Hepatocyte (in vitro differentiated cells): ENCODE data around the gene RAB28.

ENCODE experiments used
- CTCF ChIP-seq: fragments of 200-600 bp; sonication (generic); IDR thresholded peaks from 2 replicates; pipeline ENCODE4 v1.5.1; 2016; ENCODE audit warnings: antibody characterized with exemption, mild to moderate bottlenecking; ENCODE audit not compliant: poor library complexity
- EZH2 ChIP-seq: fragments of 200-600 bp; sonication (generic); IDR thresholded peaks from 2 replicates; pipeline ENCODE4 v1.6.1; 2016; ENCODE audit warnings: antibody characterized with exemption, mild to moderate bottlenecking, borderline replicate concordance
- EZH2phosphoT487 ChIP-seq: fragments of 200-600 bp; sonication (generic); IDR thresholded peaks from one replicate; pipeline ENCODE4 v1.6.1; 2018; ENCODE audit warnings: antibody characterized with exemption, mild to moderate bottlenecking, low read depth, moderate library complexity; ENCODE audit not compliant: unreplicated experiment, severe bottlenecking

- TF ChIP-seq EZH2phosphoT487 (no peak), CTCF (no peak), EZH2 (no peak)
Measured at GRCh38 chr4:13493793-13494192, 9.7 kb upstream of the RAB28 start.
